ENCODE data around the gene CIAO2A. TPM values are rescaled to one million over a fixed set of nuclear protein-coding genes. Genes with fewer than 3 reads are reported as not detected.
"Not testable (repeated sequence)": the region's sequence is repeated elsewhere in the genome, so short reads cannot be mapped to it uniquely, and the experiment has no call there.

Gene CIAO2A
- total RNA-seq, 4 donors from 2014 or later: 22.9 to 46.9 (median 32.7) TPM

DNA sequence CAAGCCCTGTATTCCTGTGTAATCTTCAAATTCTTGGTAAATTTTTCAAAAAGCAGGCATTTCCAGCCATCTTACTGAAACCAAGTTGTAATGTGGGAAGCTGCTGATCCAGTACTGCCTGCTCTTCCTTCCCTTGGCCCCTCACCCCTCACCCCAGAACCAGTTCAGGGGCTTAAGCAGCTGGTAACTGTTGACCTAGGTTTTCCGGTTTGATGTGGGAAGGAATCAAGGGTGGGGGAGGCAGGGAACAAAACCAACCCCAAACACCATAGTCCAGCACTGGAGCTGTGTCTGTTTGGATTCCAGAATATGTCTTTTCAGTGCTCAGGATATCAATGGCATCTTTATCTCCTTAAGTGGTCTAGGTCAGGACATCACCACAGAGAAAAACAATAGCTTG is 28.8 kb upstream of the CIAO2A start:
- 33 to 38% methylated on average over 1 of the region's 1 CpG for WGBS, 2 donors
- H3K36me3 ChIP-seq: peaks cover 0 to 83% (median 2%) of the 10 kb centered on the region in 3 donors
- TF ChIP-seq POLR2A (IDR thresholded peaks at IDR 0.05) (no peak), EP300 (IDR thresholded peaks at IDR 0.05) (no peak)
- TF ChIP-seq, protein P1, sequence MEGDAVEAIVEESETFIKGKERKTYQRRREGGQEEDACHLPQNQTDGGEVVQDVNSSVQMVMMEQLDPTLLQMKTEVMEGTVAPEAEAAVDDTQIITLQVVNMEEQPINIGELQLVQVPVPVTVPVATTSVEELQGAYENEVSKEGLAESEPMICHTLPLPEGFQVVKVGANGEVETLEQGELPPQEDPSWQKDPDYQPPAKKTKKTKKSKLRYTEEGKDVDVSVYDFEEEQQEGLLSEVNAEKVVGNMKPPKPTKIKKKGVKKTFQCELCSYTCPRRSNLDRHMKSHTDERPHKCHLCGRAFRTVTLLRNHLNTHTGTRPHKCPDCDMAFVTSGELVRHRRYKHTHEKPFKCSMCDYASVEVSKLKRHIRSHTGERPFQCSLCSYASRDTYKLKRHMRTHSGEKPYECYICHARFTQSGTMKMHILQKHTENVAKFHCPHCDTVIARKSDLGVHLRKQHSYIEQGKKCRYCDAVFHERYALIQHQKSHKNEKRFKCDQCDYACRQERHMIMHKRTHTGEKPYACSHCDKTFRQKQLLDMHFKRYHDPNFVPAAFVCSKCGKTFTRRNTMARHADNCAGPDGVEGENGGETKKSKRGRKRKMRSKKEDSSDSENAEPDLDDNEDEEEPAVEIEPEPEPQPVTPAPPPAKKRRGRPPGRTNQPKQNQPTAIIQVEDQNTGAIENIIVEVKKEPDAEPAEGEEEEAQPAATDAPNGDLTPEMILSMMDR (IDR thresholded peaks at IDR 0.05): no peak
- H3K27me3 ChIP-seq: no peaks in the 10 kb centered on the region
- no peak overlapping the region for H3K4me3 ChIP-seq
- peak overlapping the region; percentile 41 to 88 (median 60) for H3K27ac ChIP-seq
- peaks cover 0 to 30% (median 10%) of the 10 kb centered on the region in 4 donors for H3K4me1 ChIP-seq
- no peaks in the 10 kb centered on the region for H3K9me3 ChIP-seq
- DNase-seq (ENCODE audit: low spot score in 2 of 2): no peak

DNA sequence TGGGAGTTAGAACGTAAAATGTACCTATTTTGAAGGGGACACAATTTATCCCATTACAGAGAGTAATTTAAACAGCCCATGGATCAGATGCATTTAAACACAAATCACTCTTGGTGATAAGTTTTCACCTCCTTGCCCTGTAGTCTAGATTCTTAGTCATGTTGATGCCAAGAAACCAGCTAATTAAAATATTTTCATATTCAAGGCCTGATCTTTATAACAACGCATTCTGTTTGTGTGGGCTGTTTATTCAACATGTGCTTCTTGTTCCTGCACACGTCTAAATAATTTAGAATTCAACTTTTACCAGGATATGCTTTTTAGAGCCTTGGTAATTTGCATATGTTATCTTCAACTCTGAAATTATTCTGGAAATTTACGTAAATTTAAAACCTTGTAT is 28.0 kb upstream of the CIAO2A start:
- no peak for DNase-seq (ENCODE audit: low spot score in 2 of 2)
- no peak overlapping the region for H3K4me3 ChIP-seq
- WGBS, 2 donors: 65 to 74% methylated on average over 4 of the region's 4 CpGs

DNA sequence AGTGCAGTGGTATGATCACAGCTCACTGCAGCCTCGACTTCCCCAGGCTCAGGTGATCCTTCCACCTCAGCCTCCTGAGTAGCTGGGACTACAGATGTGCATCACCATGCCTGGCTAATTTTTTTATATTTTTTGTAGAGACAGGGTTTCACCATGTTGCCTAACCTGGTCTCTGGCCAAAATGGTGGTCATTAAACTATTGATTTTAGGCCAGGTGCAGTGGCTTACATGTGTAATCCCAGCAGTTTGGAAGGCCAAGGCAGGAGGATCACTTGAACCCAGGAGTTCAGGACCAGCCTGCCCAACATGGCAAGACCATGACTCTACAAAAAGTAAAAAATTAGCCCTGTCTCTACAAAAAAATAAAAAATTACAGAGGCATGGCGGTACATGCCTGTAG is 26.7 kb upstream of the CIAO2A start:
- 94 to 97% methylated on average over 2 of the region's 2 CpGs for WGBS, 2 donors
- H3K27ac ChIP-seq; H3K9me3 ChIP-seq; H3K4me3 ChIP-seq; DNase-seq (ENCODE audit: low spot score in 2 of 2); H3K27me3 ChIP-seq: not testable (repeated sequence)
- Histone ChIP-seq H3K4me1 (peaks cover 0 to 17% (median 3%) of the 10 kb centered on the region in 4 donors), H3K36me3 (peaks cover 0 to 87% (median 2%) of the 10 kb centered on the region in 3 donors)

More for the DNA sequence above, 28.0 kb upstream of the CIAO2A start:
- TF ChIP-seq, protein P1 (IDR thresholded peaks at IDR 0.05): no peak
- TF ChIP-seq EP300 (IDR thresholded peaks at IDR 0.05): no peak
- TF ChIP-seq POLR2A (IDR thresholded peaks at IDR 0.05): no peak
- H3K27me3 ChIP-seq: no peaks in the 10 kb centered on the region
- peaks cover 0 to 83% (median 2%) of the 10 kb centered on the region in 3 donors for H3K36me3 ChIP-seq
- no peaks in the 10 kb centered on the region for H3K9me3 ChIP-seq
- H3K4me1 ChIP-seq: peaks cover 0 to 25% (median 9%) of the 10 kb centered on the region in 4 donors
- no peak overlapping the region for H3K27ac ChIP-seq

DNA sequence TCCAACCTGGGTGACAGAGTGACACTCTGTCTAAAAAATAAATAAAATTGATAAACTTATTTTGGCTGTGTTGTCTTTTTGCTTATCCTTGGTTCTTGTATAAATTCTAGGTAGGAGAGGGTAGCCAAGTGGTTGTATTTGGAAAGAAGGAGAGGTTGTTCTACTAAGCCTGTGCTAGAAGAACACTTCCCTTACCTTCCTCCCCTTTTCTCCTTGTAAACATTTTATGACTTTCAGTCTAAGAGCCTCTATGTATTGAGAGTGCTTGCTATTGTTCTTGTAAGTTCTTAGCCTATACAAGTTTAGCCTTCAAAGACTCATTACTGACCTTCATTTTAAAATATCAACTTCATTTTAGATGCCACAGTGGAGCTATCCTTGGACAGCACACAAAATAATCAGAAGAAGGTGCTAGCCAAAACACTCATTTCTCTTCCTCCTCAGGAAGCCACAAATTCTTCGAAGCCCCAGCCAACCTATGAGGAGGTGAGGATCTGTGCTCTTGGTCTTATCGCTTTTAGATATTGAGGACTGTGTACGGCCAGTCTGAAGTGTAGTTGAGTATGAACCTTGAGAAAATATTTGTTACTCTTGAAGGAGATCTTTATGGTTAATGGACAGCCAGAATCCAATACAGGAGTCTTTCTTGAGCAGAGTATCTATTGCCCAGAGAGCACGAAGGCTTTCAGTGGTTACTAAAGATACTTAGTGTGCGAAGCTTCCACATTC is 24.3 kb upstream of the CIAO2A start:
- no peaks in the 10 kb centered on the region for H3K27me3 ChIP-seq
- no peak overlapping the region for H3K4me3 ChIP-seq
- DNase-seq (ENCODE audit: low spot score in 2 of 2): no peak
- 94 to 96% methylated on average over 5 of the region's 5 CpGs for WGBS, 2 donors
- no peaks in the 10 kb centered on the region for H3K9me3 ChIP-seq
- H3K36me3 ChIP-seq: peaks cover 0 to 90% (median 2%) of the 10 kb centered on the region in 3 donors
- TF ChIP-seq, protein P1 (IDR thresholded peaks at IDR 0.05): no peak
- no peak for TF ChIP-seq EP300 (IDR thresholded peaks at IDR 0.05)
- TF ChIP-seq POLR2A (IDR thresholded peaks at IDR 0.05): no peak
- peaks cover 0 to 15% (median 6%) of the 10 kb centered on the region in 4 donors for H3K4me1 ChIP-seq
- no peak overlapping the region for H3K27ac ChIP-seq

DNA sequence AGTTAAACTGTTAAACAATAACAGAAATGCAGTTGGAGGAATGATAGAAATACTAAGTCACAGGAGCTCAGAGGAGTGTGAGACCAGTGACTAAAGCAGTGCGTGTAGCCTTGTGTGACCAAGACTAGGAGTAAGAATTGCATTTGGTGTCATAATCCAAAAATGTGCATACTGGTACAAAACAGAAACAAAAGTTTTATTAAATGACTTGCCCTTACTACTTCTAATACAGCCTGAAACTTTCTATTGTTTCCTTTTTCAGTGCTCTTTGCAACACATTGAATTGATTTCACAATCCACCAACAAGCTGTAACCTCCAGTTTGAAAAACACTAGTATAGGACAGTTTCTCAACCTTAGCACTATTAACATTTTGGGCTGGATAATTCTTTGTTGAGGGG is 19.3 kb upstream of the CIAO2A start:
- Histone ChIP-seq H3K4me1 (peaks cover 0 to 41% (median 29%) of the 10 kb centered on the region in 4 donors), H3K27me3 (no peaks in the 10 kb centered on the region), H3K27ac (peak overlapping the region in 2 of 4 donors; percentile 5 to 79), H3K36me3 (peaks cover 0 to 54% (median under 1%) of the 10 kb centered on the region in 3 donors), H3K9me3 (no peaks in the 10 kb centered on the region), H3K4me3 (no peak overlapping the region)
- TF ChIP-seq, protein P1 (IDR thresholded peaks at IDR 0.05): no peak
- TF ChIP-seq EP300 (IDR thresholded peaks at IDR 0.05) (no peak), POLR2A (IDR thresholded peaks at IDR 0.05) (no peak)
- 39 to 44% methylated on average over 1 of the region's 1 CpG for WGBS, 2 donors
- DNase-seq (ENCODE audit: low spot score in 2 of 2): no peak

All from tibial nerve (tissue), 4 donors.